Testis (tissue), 2 donors: ENCODE measurements around the gene DPP6.

ENCODE experiments used
- CTCF ChIP-seq, 3 experiments: fragments of 450-650 bp in 2 of 3; fragments of 200-600 bp in 1 of 3; sonication (generic) in 1 of 3; IDR thresholded peaks; one replicate each; pipeline ENCODE4 v1.5.1; 2016 to 2019; ENCODE audit warnings: antibody characterized with exemption in 3 of 3, mild to moderate bottlenecking in 2 of 3, moderate library complexity in 1 of 3
- POLR2A ChIP-seq: fragments of 450-650 bp; IDR thresholded peaks from one replicate; pipeline ENCODE4 v1.6.1; 2017; ENCODE audit warnings: antibody characterized with exemption, mild to moderate bottlenecking, moderate library complexity

GRCh38 chr7:154812027-154812426, 759.8 kb downstream of the DPP6 start:
- no peak for TF ChIP-seq CTCF (IDR thresholded peaks at IDR 0.05)
- no peak for TF ChIP-seq POLR2A
